GM12878 (cell line): ENCODE measurements around the gene RAD51B. TPM values are rescaled to one million over a fixed set of nuclear protein-coding genes. Genes with fewer than 3 reads are reported as not detected.
A peak's percentile ranks its signal among the peaks of the same experiment; 100 is the strongest.

ENCODE experiments used
- ATAC-seq: fragments of 200-7000 bp; cut with Tn5 transposase; 3 replicates; pipeline ENCODE4 v1.9.1; 2020; ENCODE audit warnings: mild to moderate bottlenecking, moderate library complexity
- BruUV-seq: library from RNA; stranded (reverse); fragments of 400-500 nt; replicated peaks from 2 replicates; lab custom pipeline; 2021; lab: Mats Ljungman, UMichigan
- CTCF ChIA-PET: fragments of 300-600 bp; sonication (Branson Sonifier 250); formaldehyde crosslinking; extraction: SDS; loops from one replicate; lab custom pipeline; 2021; ENCODE audit warnings: inconsistent platforms; lab: Yijun Ruan, JAX
- POLR2A ChIA-PET: fragments of 350-600 bp; formaldehyde crosslinking; extraction: SDS; loops from one replicate; lab custom pipeline; 2021; ENCODE audit warnings: inconsistent platforms; lab: Charles Lee
- RAD21 ChIA-PET: fragments of 300-600 bp; sonication (Branson Sonifier 250); formaldehyde crosslinking; loops from one replicate; lab custom pipeline; 2023; ENCODE audit warnings: antibody characterized with exemption; ENCODE audit not compliant: unreplicated experiment; lab: Charles Lee
- SMC1A ChIA-PET: fragments of 300-600 bp; sonication (Branson Sonifier 250); formaldehyde crosslinking; loops from one replicate; lab custom pipeline; 2023; ENCODE audit not compliant: unreplicated experiment, uncharacterized antibody; lab: Charles Lee
- DNase-seq: peaks from one replicate; pipeline ENCODE4 v3.0.0-alpha.2; 2011; ENCODE audit warnings: low read depth, low spot score
- FAIRE-seq: peaks from 3 replicates; lab custom pipeline; 2011; peaks lifted over from hg19 to GRCh38; lab: Jason Lieb, UNC
- H2AFZ ChIP-seq: 2 replicates; pipeline ENCODE4 v1.6.0; 2011; ENCODE audit warnings: low read depth, low read length, control low read depth; ENCODE audit not compliant: control insufficient read depth
- H3K27ac ChIP-seq: 2 replicates; pipeline ENCODE4 v1.5.1; 2011; ENCODE audit warnings: control low read depth; ENCODE audit not compliant: control insufficient read depth, insufficient read depth
- H3K27me3 ChIP-seq, 2 experiments: replicated peaks in 1 of 2; 2 replicates each; pipeline versions ENCODE4 v1.6.0 to v1.6.1; 2011; ENCODE audit warnings: low read length in 1 of 2; ENCODE audit not compliant: control insufficient read depth in 2 of 2, insufficient read depth in 2 of 2
- H3K36me3 ChIP-seq, 2 experiments: 2 replicates each; pipeline ENCODE4 v1.5.1; 2011; ENCODE audit warnings: low read length in 1 of 2; ENCODE audit not compliant: control insufficient read depth in 2 of 2, insufficient read depth in 2 of 2
- H3K4me1 ChIP-seq: 2 replicates; pipeline ENCODE4 v1.6.1; 2011; ENCODE audit warnings: mild to moderate bottlenecking, low read length, moderate library complexity, mixed read lengths; ENCODE audit not compliant: control insufficient read depth, insufficient read depth
- H3K4me2 ChIP-seq: 2 replicates; pipeline ENCODE4 v1.6.0; 2011; ENCODE audit warnings: control low read depth; ENCODE audit not compliant: control insufficient read depth, insufficient read depth
- H3K4me3 ChIP-seq: fragments of 200-600 bp; sonication (generic); 2 replicates; pipeline ENCODE4 v1.5.1; 2016
- H3K79me2 ChIP-seq: 2 replicates; pipeline ENCODE4 v1.6.0; 2011; ENCODE audit warnings: low read length; ENCODE audit not compliant: control insufficient read depth, insufficient read depth
- H3K9ac ChIP-seq: 2 replicates; pipeline ENCODE4 v1.8.0; 2011; ENCODE audit warnings: low read length, control low read depth, mixed read lengths; ENCODE audit not compliant: control insufficient read depth, insufficient read depth
- H3K9me3 ChIP-seq: replicated peaks from 3 replicates; pipeline ENCODE4 v1.5.1; 2011; ENCODE audit warnings: mild to moderate bottlenecking, low read length; ENCODE audit not compliant: control insufficient read depth, insufficient read depth
- H4K20me1 ChIP-seq: 2 replicates; pipeline ENCODE4 v1.6.0; 2011; ENCODE audit not compliant: control insufficient read depth, insufficient read depth
- E2F4 ChIP-seq: IDR thresholded peaks from 2 replicates; pipeline ENCODE4 v1.6.1; 2012; ENCODE audit warnings: low read depth, low read length, improper control_type of control experiment
- FOXK2 ChIP-seq: fragments of 450-650 bp; IDR thresholded peaks from 2 replicates; pipeline ENCODE4 v1.6.1; 2017; ENCODE audit warnings: mild to moderate bottlenecking, moderate library complexity
- JUND ChIP-seq: IDR thresholded peaks from 2 replicates; pipeline ENCODE4 v1.6.1; 2012; ENCODE audit warnings: low read depth, mild to moderate bottlenecking, low read length, improper control_type of control experiment, moderate library complexity
- MYB ChIP-seq: fragments of 150-350 bp; IDR thresholded peaks from 2 replicates; pipeline ENCODE4 v1.6.1; 2014; ENCODE audit warnings: mild to moderate bottlenecking, low read depth, low read length, borderline replicate concordance
- NR2F1 ChIP-seq: fragments of 450-650 bp; conservative IDR thresholded peaks from 2 replicates; pipeline ENCODE4 v1.6.1; 2017; ENCODE audit warnings: mild to moderate bottlenecking
- PAX8 ChIP-seq: fragments of 450-650 bp; IDR thresholded peaks from 2 replicates; pipeline ENCODE4 v1.6.1; 2017; ENCODE audit warnings: mild to moderate bottlenecking, moderate library complexity
- POU2F2 ChIP-seq: IDR thresholded peaks from 3 replicates; pipeline ENCODE4 v1.6.1; 2011; ENCODE audit warnings: low read depth, mild to moderate bottlenecking, low read length, borderline replicate concordance
- SMC3 ChIP-seq: IDR thresholded peaks from 2 replicates; pipeline ENCODE4 v1.6.1; 2011; ENCODE audit warnings: low read length, improper control_type of control experiment, borderline replicate concordance
- SPI1 ChIP-seq: IDR thresholded peaks from 2 replicates; pipeline ENCODE4 v1.6.1; 2011; ENCODE audit warnings: low read depth, mild to moderate bottlenecking, low read length, moderate library complexity, borderline replicate concordance; ENCODE audit not compliant: insufficient read depth
- SREBF2 ChIP-seq: IDR thresholded peaks from 2 replicates; pipeline ENCODE4 v1.6.1; 2012; ENCODE audit warnings: mild to moderate bottlenecking, low read length
- STAT3 ChIP-seq: IDR thresholded peaks from 2 replicates; pipeline ENCODE4 v1.6.1; 2011; ENCODE audit warnings: low read depth, low read length, improper control_type of control experiment
- SUZ12 ChIP-seq: fragments of 200-600 bp; sonication (generic); IDR thresholded peaks from one replicate; pipeline ENCODE4 v1.6.1; 2018; ENCODE audit warnings: antibody characterized with exemption, mild to moderate bottlenecking; ENCODE audit not compliant: unreplicated experiment
- ZNF592 ChIP-seq: fragments of 450-650 bp; IDR thresholded peaks from 2 replicates; pipeline ENCODE4 v1.6.1; 2017; ENCODE audit warnings: mild to moderate bottlenecking, moderate library complexity
- WGBS: methylation state at CpG from one replicate; pipeline ENCODE4 v1.1.6; 2016; ENCODE audit warnings: low lambda C conversion rate; ENCODE audit not compliant: insufficient replicate concordance, insufficient coverage; ENCODE audit errors: missing lambda C conversion rate; 5-methylcytosine and 5-hydroxymethylcytosine counted together
- in situ Hi-C: fragments of 300-500 bp; cut with MboI; formaldehyde crosslinking; loops from 9 replicates; pipeline ENCODE4 v1.14.3; 2018; ENCODE audit warnings: mixed read lengths
- intact Hi-C: fragments of 100-400 bp; cut with micrococcal nuclease; formaldehyde crosslinking; loops from one replicate; pipeline ENCODE4 v1.14.2; 2022; ENCODE audit not compliant: unreplicated experiment
- polyA plus RNA-seq, 11 experiments: library from polyadenylated mRNA; depleted of rRNA in 4 of 11; unstranded in 6 of 11; stranded (reverse) in 5 of 11; fragments of >200 nt; fragmentation: Nextera tagmentation in 4 of 11; fragmentation: Illumina TruSeq in 1 of 11; extraction: Ambion mirVana in 4 of 11; extraction: Trizol in 1 of 11; gene quantifications; 1 replicate in 1 of 11; 2 replicates in 10 of 11; pipeline versions ENCODE4 v1.2.1 to v1.2.3, GENCODE V29; 2011 to 2016; ENCODE audit warnings: inconsistent platforms in 2 of 11, missing spikeins in 2 of 11, low read depth in 1 of 11
- total RNA-seq, 4 experiments: library from RNA; depleted of rRNA in 3 of 4; stranded (reverse); fragments of >200 nt in 3 of 4; fragmentation: Illumina TruSeq in 1 of 4; extraction: Trizol in 1 of 4; gene quantifications; 2 replicates each; pipeline versions ENCODE4 v1.2.1 to v1.2.3, GENCODE V29; 2013 to 2021
- TF ChIP-seq, protein P1 (sequence below): fragments of 450-650 bp; IDR thresholded peaks from 2 replicates; pipeline ENCODE4 v1.6.1; 2018; ENCODE audit warnings: mild to moderate bottlenecking, low read depth, moderate library complexity; ENCODE audit not compliant: partially characterized antibody
- TF ChIP-seq, protein P2 (sequence below): IDR thresholded peaks from 2 replicates; pipeline ENCODE4 v1.6.1; 2012; ENCODE audit warnings: low read depth, low read length, improper control_type of control experiment

Gene RAD51B
- total and polyA plus RNA-seq, 10 of the 15 experiments (the other 5 are each of a cell fraction or from before 2014, with no cell fraction given), result 9.8 to 26.8 (median 21.3) TPM

- H3K79me2 ChIP-seq, result no peaks in the 10 kb centered on the region; the same call in 1 of the 2 replicates
- H2AFZ ChIP-seq, result no peak overlapping the region
- intact Hi-C loops (no loop called here), in situ Hi-C loops (no loop called here)
- no peaks in the 10 kb centered on the region for H3K36me3 ChIP-seq
- H3K9me3 ChIP-seq, result no peaks in the 10 kb centered on the region
- no peak for FAIRE-seq
- H3K4me2 ChIP-seq, result 0 out of 2 replicates have a peak overlapping the region, but pooled peaks have one; percentile 6
- no peak overlapping the region for H3K9ac ChIP-seq
- peak overlapping the region; percentile 16; the same call in 1 of the 2 replicates for H3K27ac ChIP-seq
- CTCF ChIA-PET, result interaction anchor here (1.3 to 12.2 kb wide), 2 partner anchors 13 kb away, joined by 3 to 158 read pairs; no protein-coding TSS in a partner anchor
- no TSS peak for BruUV-seq
- no peak overlapping the region for H3K4me3 ChIP-seq
- POLR2A ChIA-PET, result interaction anchor here (0.9 to 1.2 kb wide), 3 partner anchors 12 to 138 kb away, joined by 3 read pairs; no protein-coding TSS in a partner anchor
- no peak for DNase-seq
- H3K4me1 ChIP-seq, result peaks cover 68% of the 10 kb centered on the region
- WGBS, result 62% methylated on average over 3 of the region's 3 CpGs
- RAD21 ChIA-PET, result interaction anchor here (0.8 to 2.5 kb wide), 7 partner anchors 11 to 65 kb away, joined by 3 to 10 read pairs (median 5); no protein-coding TSS in a partner anchor
- no peaks in the 10 kb centered on the region for H3K27me3 ChIP-seq
- SMC1A ChIA-PET, result interaction anchor here (0.9 to 10.4 kb wide), 10 partner anchors 12 to 543 kb away, joined by 3 to 237 read pairs (median 3); no protein-coding TSS in a partner anchor
- H4K20me1 ChIP-seq, result no peaks in the 10 kb centered on the region
- no peak for ATAC-seq
- TF ChIP-seq POU2F2 (peak; percentile 33; the same call in 1 of the 3 replicates), NR2F1 (no peak), FOXK2 (no peak), E2F4 (no peak), SPI1 (no peak), SUZ12 (no peak), ZNF592 (no peak), SMC3 (no peak), MYB (no peak), PAX8 (no peak), SREBF2 (no peak), STAT3 (no peak), JUND (no peak)
- TF ChIP-seq, protein P1, sequence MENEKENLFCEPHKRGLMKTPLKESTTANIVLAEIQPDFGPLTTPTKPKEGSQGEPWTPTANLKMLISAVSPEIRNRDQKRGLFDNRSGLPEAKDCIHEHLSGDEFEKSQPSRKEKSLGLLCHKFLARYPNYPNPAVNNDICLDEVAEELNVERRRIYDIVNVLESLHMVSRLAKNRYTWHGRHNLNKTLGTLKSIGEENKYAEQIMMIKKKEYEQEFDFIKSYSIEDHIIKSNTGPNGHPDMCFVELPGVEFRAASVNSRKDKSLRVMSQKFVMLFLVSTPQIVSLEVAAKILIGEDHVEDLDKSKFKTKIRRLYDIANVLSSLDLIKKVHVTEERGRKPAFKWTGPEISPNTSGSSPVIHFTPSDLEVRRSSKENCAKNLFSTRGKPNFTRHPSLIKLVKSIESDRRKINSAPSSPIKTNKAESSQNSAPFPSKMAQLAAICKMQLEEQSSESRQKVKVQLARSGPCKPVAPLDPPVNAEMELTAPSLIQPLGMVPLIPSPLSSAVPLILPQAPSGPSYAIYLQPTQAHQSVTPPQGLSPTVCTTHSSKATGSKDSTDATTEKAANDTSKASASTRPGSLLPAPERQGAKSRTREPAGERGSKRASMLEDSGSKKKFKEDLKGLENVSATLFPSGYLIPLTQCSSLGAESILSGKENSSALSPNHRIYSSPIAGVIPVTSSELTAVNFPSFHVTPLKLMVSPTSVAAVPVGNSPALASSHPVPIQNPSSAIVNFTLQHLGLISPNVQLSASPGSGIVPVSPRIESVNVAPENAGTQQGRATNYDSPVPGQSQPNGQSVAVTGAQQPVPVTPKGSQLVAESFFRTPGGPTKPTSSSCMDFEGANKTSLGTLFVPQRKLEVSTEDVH, result no peak
- TF ChIP-seq, protein P2, sequence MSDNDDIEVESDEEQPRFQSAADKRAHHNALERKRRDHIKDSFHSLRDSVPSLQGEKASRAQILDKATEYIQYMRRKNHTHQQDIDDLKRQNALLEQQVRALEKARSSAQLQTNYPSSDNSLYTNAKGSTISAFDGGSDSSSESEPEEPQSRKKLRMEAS, result no peak
Observed at GRCh38 chr14:68263563-68264259, 444.1 kb downstream of the RAD51B start.
